NCI-H2081 treated with DMSO at 0.1 percent for 48 hours (cell line): Measurements from ENCODE around the gene RPRD1B.

Experiments
- DNase-seq: peaks from one replicate; lab custom pipeline; 2025; lab: John Stamatoyannopoulos, UW

RPRD1B gene

GRCh38 chr20:38036366-38036765 is 2.8 kb downstream of the RPRD1B start:
- no peak for DNase-seq

- DNase-seq, result no peak
Measured at GRCh38 chr20:38040276-38040675, 6.7 kb downstream of the RPRD1B start.

DNA sequence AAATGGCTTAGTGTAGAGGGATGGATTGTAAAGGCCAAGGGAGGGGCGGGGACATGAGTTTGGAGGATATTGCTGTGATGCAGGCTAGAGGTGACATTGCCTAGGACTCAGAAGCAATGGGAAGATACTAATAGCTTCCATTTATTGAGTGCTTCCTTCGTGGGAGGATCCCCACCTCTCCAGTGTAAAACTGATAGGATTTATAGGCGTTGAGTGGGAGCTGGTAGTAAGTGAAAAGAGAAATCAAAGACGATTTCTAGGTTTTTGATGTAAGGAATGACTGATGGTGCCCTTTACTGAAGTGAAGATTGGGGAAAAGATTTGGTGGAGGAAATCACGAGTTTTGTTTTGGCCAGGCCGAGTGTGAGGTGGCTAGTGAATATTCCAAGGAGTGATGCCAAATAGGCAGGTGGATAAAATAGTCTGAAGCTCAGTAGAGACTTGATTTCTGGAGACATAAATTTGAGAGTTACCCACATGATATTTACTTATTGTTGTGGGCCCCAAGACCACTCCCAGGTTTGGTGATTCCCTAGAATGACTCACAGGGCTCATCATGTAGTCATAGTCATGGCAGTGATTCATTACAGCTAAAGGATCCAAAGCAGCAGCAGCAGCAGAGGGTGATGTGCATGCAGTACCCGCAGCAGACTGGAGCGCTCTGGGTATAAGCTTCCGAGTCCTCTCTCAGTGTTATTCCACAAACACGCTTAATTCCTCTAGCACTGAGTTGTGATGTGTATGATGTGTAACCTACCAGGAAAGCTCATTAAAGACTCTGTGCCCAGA is 10.2 kb downstream of the RPRD1B start:
- no peak for DNase-seq

- DNase-seq, result no peak
Measured at GRCh38 chr20:38044685-38045084, 11.1 kb downstream of the RPRD1B start.

- DNase-seq, result no peak
Measured at GRCh38 chr20:38046572-38046971, 13.0 kb downstream of the RPRD1B start.

GRCh38 chr20:38049800-38050199 is 16.3 kb downstream of the RPRD1B start:
- DNase-seq, result no peak

GRCh38 chr20:38050686-38051085 is 17.1 kb downstream of the RPRD1B start:
- DNase-seq, result no peak

DNA sequence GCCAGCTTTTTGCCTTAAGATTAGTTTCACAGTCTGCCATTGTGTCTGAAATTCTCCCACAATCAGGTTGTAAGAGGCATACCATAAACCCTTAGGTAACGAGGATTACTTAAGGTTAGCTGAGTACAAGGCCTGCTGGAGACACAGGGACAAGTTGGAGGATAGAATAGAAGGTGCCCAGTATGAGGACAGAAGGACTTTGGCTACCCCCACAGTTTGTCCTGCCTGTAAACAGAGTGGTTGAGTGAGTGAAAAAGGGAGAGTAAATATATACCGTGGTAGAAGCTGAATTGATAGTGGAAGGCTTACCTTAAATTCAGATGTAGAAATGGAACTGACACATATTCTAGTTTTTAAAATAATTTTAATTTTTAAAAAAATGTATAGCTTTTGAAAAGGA is 19.3 kb downstream of the RPRD1B start:
- DNase-seq, result no peak

DNA sequence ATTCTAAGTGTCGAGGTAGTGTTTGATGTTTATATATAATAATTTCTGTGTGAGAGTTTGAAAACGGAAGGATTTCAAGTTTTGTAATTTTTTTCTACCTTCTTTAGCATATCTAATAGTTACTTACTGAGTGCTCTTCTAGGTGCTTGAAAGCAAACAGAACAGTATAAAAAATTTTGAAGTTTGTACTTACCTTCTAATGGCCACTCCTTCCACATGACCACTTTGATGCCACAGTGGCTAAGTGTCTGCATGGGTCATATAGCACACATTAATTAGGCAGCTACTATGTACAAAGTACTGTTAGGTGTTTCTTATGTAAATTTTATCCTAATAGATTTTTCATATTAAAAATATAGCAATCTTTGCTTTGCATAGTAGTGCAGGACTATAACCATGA is 21.1 kb downstream of the RPRD1B start:
- DNase-seq, result no peak

DNA sequence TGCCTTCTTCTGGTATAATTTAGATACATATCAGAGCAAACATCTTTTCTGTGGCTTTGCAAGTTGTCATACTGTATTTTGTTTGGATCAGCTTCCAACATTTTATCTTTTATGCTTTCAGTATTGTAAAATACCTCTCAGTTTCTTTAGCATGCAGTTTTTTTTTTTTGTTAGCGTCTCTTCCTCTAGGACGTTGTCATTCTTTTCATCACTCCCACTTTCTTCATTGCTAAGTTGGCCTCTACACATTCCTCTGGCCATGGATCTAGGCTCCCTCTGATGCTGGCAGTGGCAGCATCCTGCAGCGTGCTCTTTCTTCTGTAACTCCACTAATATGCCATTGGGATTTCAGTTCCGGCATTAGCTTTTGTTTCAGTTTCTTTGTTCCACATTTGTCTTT is 21.7 kb downstream of the RPRD1B start:
- no peak for DNase-seq

DNA sequence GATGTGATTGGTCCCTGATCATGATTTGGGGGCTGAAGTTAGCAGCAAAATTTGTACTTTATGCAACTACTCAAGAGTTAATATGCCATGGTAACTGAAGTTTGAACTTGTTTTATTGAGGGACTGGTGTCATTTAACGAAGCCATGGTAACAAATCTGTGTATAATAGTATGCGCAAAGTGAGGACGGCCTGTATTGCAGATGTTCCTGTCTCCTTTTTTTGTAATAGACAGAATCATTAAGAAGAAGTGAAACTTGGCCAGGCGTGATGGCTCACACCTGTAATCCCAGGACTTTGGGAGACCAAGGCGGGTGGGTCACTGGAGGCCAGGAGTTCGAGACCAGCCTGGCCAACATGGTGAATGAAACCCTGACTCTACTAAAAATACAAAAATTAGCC is 22.3 kb downstream of the RPRD1B start:
- no peak for DNase-seq

DNA sequence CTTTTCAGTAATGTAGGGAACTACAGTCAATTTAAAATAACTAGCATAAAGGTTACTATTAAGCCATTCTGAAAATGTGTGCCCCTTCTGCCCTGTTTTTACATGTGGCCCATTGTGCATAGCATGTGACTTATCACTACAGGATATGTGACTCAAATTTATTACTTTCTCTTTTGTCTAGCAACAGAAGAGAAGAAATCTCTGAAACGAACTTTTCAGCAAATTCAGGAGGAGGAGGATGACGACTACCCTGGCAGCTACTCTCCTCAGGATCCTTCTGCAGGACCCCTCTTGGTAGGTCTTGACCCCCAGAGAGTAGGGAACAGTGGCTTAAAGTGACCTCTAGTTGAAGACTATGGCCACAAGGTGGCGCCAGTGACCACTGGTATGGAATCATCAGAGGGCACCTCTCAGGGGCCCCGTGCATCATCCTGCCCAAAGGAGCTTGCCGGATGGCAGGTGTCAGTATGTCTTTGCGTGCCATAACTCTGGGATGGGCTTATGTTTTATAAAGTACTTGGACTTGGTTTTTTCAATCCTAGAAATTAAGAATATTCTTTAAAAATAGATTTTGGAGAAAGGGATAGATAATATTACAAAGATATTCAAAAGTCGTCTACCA is 23.9 kb downstream of the RPRD1B start:
- peak; percentile 13 for DNase-seq

DNA sequence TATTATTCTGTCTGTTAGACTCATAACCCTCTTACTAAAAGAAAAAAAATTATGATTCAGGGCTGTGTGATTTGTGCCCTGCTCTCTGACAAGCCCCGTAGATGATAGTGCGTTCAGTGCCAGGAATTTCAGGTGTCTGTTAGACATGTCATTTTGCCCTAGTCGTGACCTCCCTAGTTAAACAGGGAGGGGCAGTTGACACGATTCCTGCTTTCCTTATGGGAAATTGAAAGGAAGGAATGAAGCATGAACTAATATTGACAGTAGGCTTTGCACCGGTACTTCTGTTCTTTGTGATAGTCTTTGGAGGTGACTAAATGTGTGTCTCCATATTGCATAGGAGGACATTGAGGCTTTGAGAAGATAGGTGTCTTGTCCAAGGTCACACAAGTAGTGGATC is 26.3 kb downstream of the RPRD1B start:
- DNase-seq, result no peak

GRCh38 chr20:38060536-38060935 is 27.0 kb downstream of the RPRD1B start:
- no peak for DNase-seq

DNA sequence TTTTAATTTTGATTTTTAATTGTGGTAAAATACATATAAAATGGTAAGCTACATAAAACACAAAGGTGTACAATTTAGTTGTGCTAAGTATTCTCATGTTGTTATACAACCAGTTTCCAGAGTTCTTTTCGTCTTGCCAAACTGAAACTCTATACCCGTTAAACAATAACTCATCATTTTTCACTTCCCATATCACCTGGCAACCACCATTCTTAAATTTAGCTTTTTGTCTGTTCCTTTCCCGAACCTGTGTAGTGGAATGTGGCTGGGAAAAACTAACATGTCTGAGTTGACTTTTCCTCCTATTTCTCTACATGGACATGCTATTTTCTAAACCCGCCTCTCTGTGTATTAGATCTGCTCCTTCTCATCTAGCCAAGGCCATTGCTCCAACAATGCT is 27.6 kb downstream of the RPRD1B start:
- no peak for DNase-seq

DNA sequence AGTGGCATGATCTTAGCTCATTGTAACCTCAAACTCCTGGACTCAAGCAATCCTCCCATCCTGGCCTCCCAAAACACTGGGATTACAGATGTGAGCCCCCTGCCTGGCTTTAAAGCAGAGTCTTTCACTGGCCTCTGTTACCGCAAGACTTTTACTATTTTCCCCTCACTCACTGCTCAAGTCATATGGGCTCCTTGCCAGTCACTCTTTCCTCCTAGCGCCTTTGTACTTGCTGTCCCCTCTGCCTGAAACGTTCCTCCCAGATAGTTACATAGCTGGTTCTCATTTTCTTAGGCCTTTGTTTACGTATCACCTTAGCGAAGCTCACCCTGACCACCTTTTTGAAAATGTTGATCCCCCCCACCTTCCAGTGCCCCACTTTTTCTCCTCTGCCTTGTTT is 29.3 kb downstream of the RPRD1B start:
- DNase-seq, result no peak

DNA sequence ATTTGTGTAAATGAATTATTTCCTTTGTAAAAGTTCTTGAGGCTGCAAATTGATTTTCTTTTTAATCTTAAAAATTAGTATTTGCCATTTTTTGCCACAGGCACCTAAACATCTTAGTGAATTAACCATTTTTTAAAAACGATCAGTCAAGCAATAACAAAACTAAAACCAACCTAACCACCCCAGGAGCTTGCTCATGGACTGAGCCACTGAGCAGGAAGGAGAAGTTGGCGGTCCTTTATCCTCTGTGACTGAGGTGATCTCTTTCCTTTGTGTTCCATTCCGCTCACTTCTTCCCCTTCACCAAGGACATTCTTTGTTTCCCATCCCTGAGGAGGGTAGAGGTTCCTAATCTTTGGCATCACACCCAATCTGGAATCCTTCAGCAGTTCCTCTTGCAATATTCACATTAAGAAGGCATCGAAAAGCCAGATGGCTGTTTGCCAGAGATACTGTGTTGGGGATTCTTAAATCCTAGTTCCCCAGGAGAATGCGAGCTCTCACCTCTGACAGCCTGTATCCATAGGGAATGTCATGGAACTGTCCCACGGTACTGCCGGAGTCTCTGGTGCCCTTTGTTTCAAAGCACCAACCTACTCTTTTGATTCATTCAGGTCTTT is 30.5 kb downstream of the RPRD1B start:
- DNase-seq, result no peak

GRCh38 chr20:38065764-38066375 is 32.3 kb downstream of the RPRD1B start:
- DNase-seq, result no peak

DNA sequence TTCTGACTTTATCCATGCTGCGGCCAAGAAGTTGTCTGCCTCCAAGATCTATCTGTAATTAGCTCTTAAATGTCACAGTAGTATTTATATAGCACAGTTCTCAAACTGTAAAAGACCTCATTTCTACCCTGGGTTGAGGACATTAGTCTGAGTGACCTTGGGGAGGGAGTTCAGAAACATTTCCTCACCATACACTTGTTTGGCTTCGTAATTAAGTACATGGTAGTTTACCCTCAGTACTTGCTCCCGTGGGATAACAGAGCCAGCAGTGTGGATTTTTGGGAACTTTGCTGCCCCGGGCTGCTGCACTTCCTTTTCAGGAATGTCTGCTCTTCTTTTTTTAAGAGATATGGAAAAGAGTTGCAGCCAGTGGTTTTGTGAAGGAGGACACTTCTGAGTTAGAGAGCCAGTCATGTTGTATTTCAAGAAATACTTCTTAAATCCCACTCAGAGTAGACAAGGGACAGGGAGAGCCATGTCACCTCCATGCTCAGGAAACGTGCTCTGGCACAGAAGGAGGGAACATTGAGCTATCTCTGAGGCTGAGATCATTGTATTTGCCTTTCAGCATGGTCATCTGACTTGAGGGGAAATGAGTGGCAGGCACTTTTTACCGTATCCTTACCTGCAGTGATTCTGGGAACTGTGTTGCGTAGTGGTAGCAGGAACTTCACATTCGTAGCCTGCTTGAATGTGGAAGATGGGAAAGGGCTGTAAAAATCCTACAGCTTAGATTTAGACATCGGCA is 33.6 kb downstream of the RPRD1B start:
- no peak for DNase-seq

- DNase-seq, result no peak
Measured at GRCh38 chr20:38067717-38068365, 34.3 kb downstream of the RPRD1B start.

- no peak for DNase-seq
Measured at GRCh38 chr20:38072898-38073297, 39.4 kb downstream of the RPRD1B start.
